Natural killer cell (primary cell): Measurements from ENCODE around the gene PLCH1. TPM values are rescaled to one million over a fixed set of nuclear protein-coding genes. Genes with fewer than 3 reads are reported as not detected.

ENCODE experiments used
- ATAC-seq, 3 donors: fragments of 150-1000 bp in 2 of 3; fragments of 200-7000 bp in 1 of 3; cut with Tn5 transposase; 1 replicate in 1 of 3; 2 replicates in 2 of 3; pipeline ENCODE4 v1.10.0; 2021; ENCODE audit warnings: mild to moderate bottlenecking in 2 of 3, moderate library complexity in 2 of 3
- DNase-seq, 2 donors: peaks; one replicate each; pipeline versions ENCODE4 v3.0.0 to v3.0.0-alpha.2; 2013 to 2021; ENCODE audit warnings: mixed read lengths in 1 of 2
- H3K27ac ChIP-seq: one replicate; pipeline ENCODE4 v1.5.1; 2013; ENCODE audit warnings: mild to moderate bottlenecking, low read length
- H3K27me3 ChIP-seq: one replicate; pipeline ENCODE4 v1.6.1; 2013; ENCODE audit warnings: low read length; ENCODE audit not compliant: control insufficient read depth, insufficient read depth
- H3K36me3 ChIP-seq: one replicate; pipeline ENCODE4 v1.6.1; 2013; ENCODE audit warnings: low read length; ENCODE audit not compliant: control insufficient read depth, insufficient read depth
- H3K4me1 ChIP-seq: one replicate; pipeline ENCODE4 v1.6.1; 2013; ENCODE audit warnings: low read length; ENCODE audit not compliant: control insufficient read depth, insufficient read depth
- H3K4me3 ChIP-seq: one replicate; pipeline ENCODE4 v1.5.1; 2013; ENCODE audit warnings: low read length
- H3K9me3 ChIP-seq: one replicate; pipeline ENCODE4 v1.6.1; 2013; ENCODE audit warnings: low read length; ENCODE audit not compliant: control insufficient read depth, insufficient read depth
- H3K27ac Mint-ChIP-seq, 2 donors: one replicate each; pipeline ENCODE4 v1.8.0; 2022; ENCODE audit warnings: mild to moderate bottlenecking in 2 of 2, mixed read lengths in 2 of 2, moderate library complexity in 1 of 2
- H3K27me3 Mint-ChIP-seq, 2 donors: one replicate each; pipeline ENCODE4 v1.8.0; 2022; ENCODE audit warnings: low read depth in 2 of 2, mixed read lengths in 2 of 2
- H3K36me3 Mint-ChIP-seq: one replicate; pipeline ENCODE4 v1.8.0; 2022; ENCODE audit warnings: mixed read lengths
- H3K4me1 Mint-ChIP-seq, 2 donors: one replicate each; pipeline ENCODE4 v1.8.0; 2022; ENCODE audit warnings: mixed read lengths in 2 of 2
- H3K4me3 Mint-ChIP-seq: one replicate; pipeline ENCODE4 v1.8.0; 2022; ENCODE audit warnings: mild to moderate bottlenecking, moderate library complexity, mixed read lengths
- H3K9me3 Mint-ChIP-seq, 2 donors: one replicate each; pipeline ENCODE4 v1.8.0; 2022; ENCODE audit warnings: mixed read lengths in 2 of 2
- WGBS: methylation state at CpG from one replicate; pipeline ENCODE4 v1.1.7; 2013; ENCODE audit warnings: missing lambda C conversion rate; ENCODE audit not compliant: insufficient coverage; 5-methylcytosine and 5-hydroxymethylcytosine counted together
- intact Hi-C: fragments of 100-400 bp; cut with micrococcal nuclease; formaldehyde crosslinking; loops from one replicate; pipeline ENCODE4 v1.14.2; 2022
- total RNA-seq, 4 donors: library from RNA; stranded (reverse); fragments of 120-200 nt in 1 of 4; gene quantifications; one replicate each; pipeline versions ENCODE4 v1.2.3 to v1.2.4, GENCODE V29; 2013 to 2022
- TF ChIP-seq, protein P1 (sequence below): fragments of 200-600 bp; IDR thresholded peaks from one replicate; pipeline ENCODE4 v1.8.0; 2022; ENCODE audit warnings: antibody characterized with exemption

The PLCH1 gene
- total RNA-seq, 3 donors from 2014 or later (not counting 1 experiment from before 2014, with no cell fraction given): 0.05 to 0.26 (median 0.08) TPM

DNA sequence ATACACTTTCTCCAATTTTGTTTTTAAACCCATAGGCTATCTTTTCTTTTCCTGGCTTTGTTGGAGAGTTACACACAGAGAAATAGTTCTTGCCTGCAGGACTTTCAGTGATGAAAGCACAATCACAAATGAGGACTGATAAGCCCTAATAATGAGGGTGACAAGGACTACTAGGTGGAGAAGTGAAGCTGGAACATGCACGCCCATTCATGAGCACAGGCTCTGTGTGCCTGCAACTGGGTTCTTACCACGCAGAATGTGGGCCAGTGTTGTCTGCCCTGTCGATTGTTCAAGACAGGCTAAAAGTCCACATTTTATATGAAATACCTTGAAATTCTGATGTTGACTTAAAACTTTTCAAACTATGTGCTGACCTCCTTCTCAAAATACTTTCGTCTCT, 289.1 kb downstream of the PLCH1 start:
- Mint-ChIP-seq H3K27ac (no peak overlapping the region), H3K4me3 (no peak overlapping the region), H3K9me3 (peaks cover 3 to 7% of the 10 kb centered on the region in 2 donors), H3K27me3 (no peaks in the 10 kb centered on the region), H3K4me1 (no peaks in the 10 kb centered on the region), H3K36me3 (no peaks in the 10 kb centered on the region)
- Histone ChIP-seq H3K27ac (no peak overlapping the region), H3K9me3 (no peaks in the 10 kb centered on the region), H3K4me3 (no peak overlapping the region), H3K27me3 (no peaks in the 10 kb centered on the region), H3K4me1 (no peaks in the 10 kb centered on the region), H3K36me3 (no peaks in the 10 kb centered on the region)
- TF ChIP-seq, protein P1, sequence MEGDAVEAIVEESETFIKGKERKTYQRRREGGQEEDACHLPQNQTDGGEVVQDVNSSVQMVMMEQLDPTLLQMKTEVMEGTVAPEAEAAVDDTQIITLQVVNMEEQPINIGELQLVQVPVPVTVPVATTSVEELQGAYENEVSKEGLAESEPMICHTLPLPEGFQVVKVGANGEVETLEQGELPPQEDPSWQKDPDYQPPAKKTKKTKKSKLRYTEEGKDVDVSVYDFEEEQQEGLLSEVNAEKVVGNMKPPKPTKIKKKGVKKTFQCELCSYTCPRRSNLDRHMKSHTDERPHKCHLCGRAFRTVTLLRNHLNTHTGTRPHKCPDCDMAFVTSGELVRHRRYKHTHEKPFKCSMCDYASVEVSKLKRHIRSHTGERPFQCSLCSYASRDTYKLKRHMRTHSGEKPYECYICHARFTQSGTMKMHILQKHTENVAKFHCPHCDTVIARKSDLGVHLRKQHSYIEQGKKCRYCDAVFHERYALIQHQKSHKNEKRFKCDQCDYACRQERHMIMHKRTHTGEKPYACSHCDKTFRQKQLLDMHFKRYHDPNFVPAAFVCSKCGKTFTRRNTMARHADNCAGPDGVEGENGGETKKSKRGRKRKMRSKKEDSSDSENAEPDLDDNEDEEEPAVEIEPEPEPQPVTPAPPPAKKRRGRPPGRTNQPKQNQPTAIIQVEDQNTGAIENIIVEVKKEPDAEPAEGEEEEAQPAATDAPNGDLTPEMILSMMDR: no peak
- WGBS: 95% methylated on average over 4 of the region's 4 CpGs
- intact Hi-C loops: no loop called here
- no peak for DNase-seq
- ATAC-seq: no peak

DNA sequence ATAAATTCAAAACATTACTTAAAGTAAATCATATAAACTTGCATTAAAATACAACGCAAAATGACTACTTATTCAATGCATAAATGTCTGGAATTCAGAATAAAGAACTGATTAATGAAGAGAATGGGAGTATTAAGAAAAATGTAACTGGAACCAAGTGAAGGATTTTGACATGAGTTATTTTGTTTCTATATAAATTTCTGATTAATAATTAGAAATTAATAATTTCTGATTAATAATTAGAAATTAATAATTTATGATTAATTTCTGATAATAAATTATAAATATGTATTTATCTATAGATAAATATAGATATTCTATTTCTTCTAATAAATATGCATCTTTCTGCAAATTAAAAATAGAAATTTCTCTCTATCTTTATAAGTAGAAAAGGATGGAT, 291.4 kb downstream of the PLCH1 start:
- no peak overlapping the region for H3K27ac Mint-ChIP-seq
- no peaks in the 10 kb centered on the region for H3K4me1 Mint-ChIP-seq
- WGBS: no CpG with 5 or more reads among the region's 1 CpG
- H3K4me3 Mint-ChIP-seq: no peak overlapping the region
- H3K36me3 Mint-ChIP-seq: no peaks in the 10 kb centered on the region
- Histone ChIP-seq H3K9me3 (no peaks in the 10 kb centered on the region), H3K4me3 (no peak overlapping the region), H3K27me3 (no peaks in the 10 kb centered on the region), H3K27ac (no peak overlapping the region), H3K4me1 (no peaks in the 10 kb centered on the region), H3K36me3 (no peaks in the 10 kb centered on the region)
- intact Hi-C loops: no loop called here
- H3K9me3 Mint-ChIP-seq: peaks cover 3 to 10% of the 10 kb centered on the region in 2 donors
- TF ChIP-seq, protein P1: no peak
- ATAC-seq: no peak
- H3K27me3 Mint-ChIP-seq: no peaks in the 10 kb centered on the region
- DNase-seq: no peak

DNA sequence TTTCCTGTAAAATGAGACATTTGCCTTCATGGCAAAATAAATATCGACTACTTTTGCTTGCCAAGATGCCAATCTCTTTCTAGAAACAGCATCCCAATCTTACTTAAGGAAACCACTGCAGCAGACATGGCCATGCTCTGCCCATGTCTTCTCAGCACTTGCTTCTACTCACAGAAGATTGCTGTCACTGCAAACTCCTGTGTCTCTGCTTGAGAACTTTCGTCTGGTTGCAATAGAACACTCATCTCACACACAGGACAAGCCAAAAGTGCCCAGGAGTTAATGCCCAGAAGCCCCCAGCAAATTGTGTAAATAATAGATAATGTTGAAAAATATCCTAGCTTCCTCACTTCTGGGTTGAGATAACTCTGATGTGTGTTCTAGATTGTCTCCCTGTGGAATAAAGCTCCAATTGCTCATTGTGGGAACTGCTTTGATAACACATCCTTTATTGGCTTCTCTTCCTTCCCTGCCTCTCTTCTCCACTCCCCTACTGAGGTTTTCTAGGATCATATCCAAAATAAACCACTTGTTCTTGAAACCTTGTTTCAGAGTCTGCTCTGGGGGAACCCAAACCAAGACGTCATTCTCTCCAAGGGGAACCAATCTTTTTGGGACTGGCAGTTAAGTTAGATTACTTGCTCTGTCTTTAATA, 295.1 kb downstream of the PLCH1 start:
- intact Hi-C loops: no loop called here
- Mint-ChIP-seq H3K27me3 (no peaks in the 10 kb centered on the region), H3K4me3 (no peak overlapping the region), H3K27ac (no peak overlapping the region), H3K4me1 (no peaks in the 10 kb centered on the region), H3K9me3 (peaks cover 3 to 6% of the 10 kb centered on the region in 2 donors), H3K36me3 (no peaks in the 10 kb centered on the region)
- Histone ChIP-seq H3K4me1 (no peaks in the 10 kb centered on the region), H3K27ac (no peak overlapping the region), H3K27me3 (no peaks in the 10 kb centered on the region), H3K9me3 (no peaks in the 10 kb centered on the region), H3K36me3 (no peaks in the 10 kb centered on the region), H3K4me3 (no peak overlapping the region)
- TF ChIP-seq, protein P1: no peak
- ATAC-seq: no peak
- DNase-seq: no peak
- 78% methylated on average over 3 of the region's 3 CpGs for WGBS

DNA sequence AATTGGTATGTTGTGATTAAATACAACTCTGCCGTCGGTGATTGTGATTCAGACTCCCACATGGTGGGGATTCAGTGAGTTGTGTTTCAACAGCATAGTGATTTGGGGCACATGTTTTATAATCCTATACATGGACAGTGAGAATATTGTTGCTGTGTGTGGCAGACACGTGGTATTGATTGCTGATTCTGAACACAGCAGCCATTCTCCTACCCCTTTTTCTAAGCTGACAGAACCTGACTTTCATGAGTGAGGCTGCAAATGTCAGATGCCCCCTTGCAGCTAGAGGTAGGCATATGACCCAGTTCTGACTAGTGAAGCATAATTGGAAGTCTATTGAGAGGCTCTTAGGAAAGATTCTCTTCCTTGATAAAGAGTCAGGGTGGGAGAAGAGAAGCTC, 296.3 kb downstream of the PLCH1 start:
- DNase-seq (no peak), ATAC-seq (no peak)
- TF ChIP-seq, protein P1: no peak
- Histone ChIP-seq H3K9me3 (no peaks in the 10 kb centered on the region), H3K4me3 (no peak overlapping the region), H3K27ac (no peak overlapping the region), H3K27me3 (no peaks in the 10 kb centered on the region), H3K4me1 (no peaks in the 10 kb centered on the region), H3K36me3 (no peaks in the 10 kb centered on the region)
- H3K9me3 Mint-ChIP-seq: peaks cover 3 to 6% of the 10 kb centered on the region in 2 donors
- H3K36me3 Mint-ChIP-seq: no peaks in the 10 kb centered on the region
- H3K27me3 Mint-ChIP-seq: no peaks in the 10 kb centered on the region
- H3K4me3 Mint-ChIP-seq: no peak overlapping the region
- H3K4me1 Mint-ChIP-seq: no peaks in the 10 kb centered on the region
- 98% methylated on average over 3 of the region's 3 CpGs for WGBS
- no peak overlapping the region for H3K27ac Mint-ChIP-seq
- intact Hi-C loops: no loop called here
